GM12872 (cell line): ENCODE data around the gene SIRT3.
A peak's percentile ranks its signal among the peaks of the same experiment; 100 is the strongest.
"Not testable (repeated sequence)": the region's sequence is repeated elsewhere in the genome, so short reads cannot be mapped to it uniquely, and the experiment has no call there.

Experiments used
- CTCF ChIP-seq: IDR thresholded peaks from 3 replicates; pipeline ENCODE4 v1.5.1; 2011; ENCODE audit warnings: low read depth, mild to moderate bottlenecking, low read length, moderate library complexity; ENCODE audit not compliant: insufficient read depth

The SIRT3 gene

GRCh38 chr11:199004-199581 is 37.0 kb downstream of the SIRT3 start:
- no peak for TF ChIP-seq CTCF

- no peak for TF ChIP-seq CTCF
Observed at GRCh38 chr11:198236-198806, 37.8 kb downstream of the SIRT3 start.

GRCh38 chr11:197741-198235 is 38.4 kb downstream of the SIRT3 start:
- no peak for TF ChIP-seq CTCF

GRCh38 chr11:196786-197731 is 39.1 kb downstream of the SIRT3 start:
- no peak for TF ChIP-seq CTCF

GRCh38 chr11:192674-193128 is 43.4 kb downstream of the SIRT3 start, which contains the start of gene SCGB1C1:
SCGB1C1 (plus strand) TSS chr11:193078; CDS start chr11:193100, 22 bp downstream.
- not testable (repeated sequence) for TF ChIP-seq CTCF

GRCh38 chr11:191490-192478 is 44.4 kb downstream of the SIRT3 start:
- TF ChIP-seq CTCF: peak; percentile 28; the same call in 1 of the 3 replicates
